Liver (tissue), 9 donors: ENCODE measurements around the gene AP1S2. TPM values are rescaled to one million over a fixed set of nuclear protein-coding genes. Genes with fewer than 3 reads are reported as not detected.

Experiments used
- DNase-seq: peaks from one replicate; pipeline ENCODE4 v3.0.0-alpha.2; 2017; ENCODE audit warnings: low spot score
- H3K27ac ChIP-seq, 2 donors: one replicate each; pipeline ENCODE4 v1.7.0; 2013; ENCODE audit warnings: inconsistent platforms in 2 of 2, low read length in 2 of 2, control low read depth in 1 of 2, low read depth in 1 of 2, mild to moderate bottlenecking in 1 of 2
- H3K27me3 ChIP-seq, 4 donors: one replicate each; pipeline versions ENCODE4 v1.6.1 to v1.7.0; 2013; ENCODE audit warnings: low read length in 3 of 4, inconsistent platforms in 1 of 4, mild to moderate bottlenecking in 1 of 4, moderate library complexity in 1 of 4; ENCODE audit not compliant: control insufficient read depth in 4 of 4, insufficient read depth in 4 of 4
- H3K36me3 ChIP-seq, 4 donors: one replicate each; pipeline versions ENCODE4 v1.6.1 to v1.7.0; 2013; ENCODE audit warnings: low read length in 3 of 4, mild to moderate bottlenecking in 3 of 4, low read depth in 1 of 4, moderate library complexity in 1 of 4; ENCODE audit not compliant: control insufficient read depth in 4 of 4, insufficient read depth in 3 of 4
- H3K4me1 ChIP-seq, 4 donors: one replicate each; pipeline versions ENCODE4 v1.6.1 to v1.7.0; 2013; ENCODE audit warnings: low read length in 3 of 4, mild to moderate bottlenecking in 3 of 4, moderate library complexity in 1 of 4; ENCODE audit not compliant: control insufficient read depth in 4 of 4, insufficient read depth in 4 of 4
- H3K4me3 ChIP-seq, 3 donors: one replicate each; pipeline versions ENCODE4 v1.6.1 to v1.7.0; 2013; ENCODE audit warnings: low read length in 3 of 3, control low read depth in 1 of 3, low read depth in 1 of 3, mild to moderate bottlenecking in 1 of 3
- H3K9ac ChIP-seq, 2 donors: one replicate each; pipeline ENCODE4 v1.7.0; 2013; ENCODE audit warnings: low read length in 2 of 2, mild to moderate bottlenecking in 2 of 2, moderate library complexity in 2 of 2, control low read depth in 1 of 2, low read depth in 1 of 2
- H3K9me3 ChIP-seq, 4 donors: one replicate each; pipeline versions ENCODE4 v1.6.1 to v1.7.0; 2013; ENCODE audit warnings: low read length in 3 of 4; ENCODE audit not compliant: control insufficient read depth in 4 of 4
- ATF3 ChIP-seq: IDR thresholded peaks from 2 replicates; pipeline ENCODE4 v1.6.1; 2016; ENCODE audit warnings: antibody characterized with exemption
- CTCF ChIP-seq: fragments of 150-350 bp; IDR thresholded peaks from 2 replicates; pipeline ENCODE4 v1.5.1; 2017; ENCODE audit warnings: improper control_type of control experiment, low read depth, low read length; ENCODE audit not compliant: missing input control
- EGR1 ChIP-seq, 2 donors: IDR thresholded peaks; 2 replicates each; pipeline ENCODE4 v1.6.1; 2016 to 2018; ENCODE audit warnings: antibody characterized with exemption in 2 of 2, low read depth in 2 of 2
- FOXA2 ChIP-seq: IDR thresholded peaks from 2 replicates; pipeline ENCODE4 v1.6.1; 2016; ENCODE audit warnings: antibody characterized with exemption
- GABPA ChIP-seq, 2 donors: IDR thresholded peaks in 1 of 2; conservative IDR thresholded peaks in 1 of 2; 2 replicates each; pipeline ENCODE4 v1.6.1; 2016; ENCODE audit warnings: antibody characterized with exemption in 2 of 2, mild to moderate bottlenecking in 1 of 2, moderate library complexity in 1 of 2
- HNF4G ChIP-seq: IDR thresholded peaks from 2 replicates; pipeline ENCODE4 v1.6.1; 2016; ENCODE audit warnings: antibody characterized with exemption
- JUND ChIP-seq, 2 donors: IDR thresholded peaks; 2 replicates each; pipeline ENCODE4 v1.6.1; 2016; ENCODE audit warnings: antibody characterized with exemption in 2 of 2
- MAX ChIP-seq: IDR thresholded peaks from 2 replicates; pipeline ENCODE4 v1.6.1; 2016; ENCODE audit warnings: antibody characterized with exemption
- NR2F2 ChIP-seq: IDR thresholded peaks from 2 replicates; pipeline ENCODE4 v1.6.1; 2016; ENCODE audit warnings: antibody characterized with exemption
- RAD21 ChIP-seq, 2 donors: IDR thresholded peaks; 2 replicates each; pipeline ENCODE4 v1.6.1; 2016; ENCODE audit warnings: antibody characterized with exemption in 2 of 2, mild to moderate bottlenecking in 2 of 2
- REST ChIP-seq: IDR thresholded peaks from 2 replicates; pipeline ENCODE4 v1.6.1; 2016; ENCODE audit warnings: antibody characterized with exemption, mild to moderate bottlenecking
- TAF1 ChIP-seq: conservative IDR thresholded peaks from 2 replicates; pipeline ENCODE4 v1.6.1; 2016; ENCODE audit warnings: antibody characterized with exemption, mild to moderate bottlenecking
- YY1 ChIP-seq: IDR thresholded peaks from 2 replicates; pipeline ENCODE4 v1.6.1; 2016; ENCODE audit warnings: antibody characterized with exemption, mild to moderate bottlenecking
- ZBTB33 ChIP-seq: IDR thresholded peaks from 2 replicates; pipeline ENCODE4 v1.6.1; 2016; ENCODE audit warnings: antibody characterized with exemption
- WGBS: extraction: QIAGEN DNeasy Blood & Tissue Kit; methylation state at CpG from one replicate; pipeline ENCODE4 v1.1.7; 2013; 5-methylcytosine and 5-hydroxymethylcytosine counted together
- polyA plus RNA-seq, 2 donors: library from polyadenylated mRNA; stranded (reverse) in 1 of 2; unstranded in 1 of 2; fragments of 200-250 nt in 1 of 2; fragments of >200 nt in 1 of 2; fragmentation: Nextera tagmentation in 1 of 2; extraction: Ambion mirVana in 1 of 2; gene quantifications; one replicate each; pipeline versions ENCODE4 v1.2.1 to v1.2.3, GENCODE V29; 2013 to 2015
- total RNA-seq, 2 donors: library from RNA; depleted of rRNA; stranded (reverse); fragments of >200 nt; gene quantifications; one replicate each; pipeline ENCODE4 v1.2.3, GENCODE V29; 2014
- donor health status: healthy.
- donor health status: healthy.
- donor health status: healthy.
- donor health status: healthy.
- donor health status: healthy.

AP1S2 gene
- total and polyA plus RNA-seq, 4 donors = 6.1 to 25.7 (median 10.6) TPM

- no peak overlapping the region for H3K27ac ChIP-seq
- no peak for TF ChIP-seq TAF1
- no peak for TF ChIP-seq FOXA2
- TF ChIP-seq HNF4G = no peak
- H3K36me3 ChIP-seq = no peaks in the 10 kb centered on the region
- H3K4me1 ChIP-seq = no peaks in the 10 kb centered on the region
- WGBS = 93% methylated on average over 3 of the region's 3 CpGs
- H3K9me3 ChIP-seq = no peaks in the 10 kb centered on the region
- DNase-seq = no peak
- no peaks in the 10 kb centered on the region for H3K27me3 ChIP-seq
- H3K9ac ChIP-seq = no peak overlapping the region
- H3K4me3 ChIP-seq = no peak overlapping the region
Measured at GRCh38 chrX:15838017-15838416, 16.6 kb downstream of the AP1S2 start.

- Histone ChIP-seq H3K36me3 (no peaks in the 10 kb centered on the region), H3K27ac (no peak overlapping the region), H3K27me3 (no peaks in the 10 kb centered on the region), H3K4me1 (no peaks in the 10 kb centered on the region), H3K9ac (no peak overlapping the region), H3K4me3 (no peak overlapping the region), H3K9me3 (no peaks in the 10 kb centered on the region)
- DNase-seq = no peak
- TF ChIP-seq YY1 (no peak), ZBTB33 (no peak), CTCF (no peak), JUND (IDR thresholded peaks at IDR 0.05) (no peak), GABPA (IDR thresholded peaks at IDR 0.05 in 1 of 2, conservative IDR thresholded peaks at IDR 0.05 in 1 of 2) (no peak), MAX (no peak)
- 80% methylated on average over 5 of the region's 5 CpGs for WGBS
Measured at GRCh38 chrX:15834827-15835595, 19.6 kb downstream of the AP1S2 start.

GRCh38 chrX:15834053-15834452, 20.6 kb downstream of the AP1S2 start:
- Histone ChIP-seq H3K4me1 (no peaks in the 10 kb centered on the region), H3K9me3 (no peaks in the 10 kb centered on the region), H3K27me3 (no peaks in the 10 kb centered on the region), H3K27ac (no peak overlapping the region), H3K4me3 (no peak overlapping the region), H3K9ac (no peak overlapping the region), H3K36me3 (no peaks in the 10 kb centered on the region)
- TF ChIP-seq EGR1 (IDR thresholded peaks at IDR 0.05; ENCODE audit: low read depth in 2 of 2) (no peak), REST (no peak), ATF3 (no peak), NR2F2 (no peak), RAD21 (IDR thresholded peaks at IDR 0.05) (no peak), ZBTB33 (no peak), CTCF (no peak)
- 87% methylated on average over 3 of the region's 3 CpGs for WGBS
- DNase-seq = no peak
